Astrocyte of the spinal cord (primary cell): Measurements from ENCODE around the gene GPR179.
A peak's percentile ranks its signal among the peaks of the same experiment; 100 is the strongest.

Experiments used
- DNase-seq: peaks from one replicate; pipeline ENCODE4 v3.0.0; 2011; ENCODE audit warnings: low read depth, low spot score
- H3K4me3 ChIP-seq: 2 replicates; pipeline ENCODE4 v1.5.1; 2011; ENCODE audit warnings: low read depth, mild to moderate bottlenecking, low read length, moderate library complexity
- CTCF ChIP-seq: IDR thresholded peaks from 2 replicates; pipeline ENCODE4 v1.5.1; 2012; ENCODE audit warnings: low read depth, mild to moderate bottlenecking, low read length, inconsistent platforms
- in situ Hi-C: cut with HindIII; loops from 2 replicates; pipeline ENCODE4 v1.10.0; 2017; ENCODE audit warnings: low sequenced_read_pairs

Gene GPR179

GRCh38 chr17:38353086-38353604 is 9.4 kb upstream of the GPR179 start:
- DNase-seq = no peak
- in situ Hi-C loops = no loop called here
- H3K4me3 ChIP-seq = peak overlapping the region; percentile 72
- TF ChIP-seq CTCF = no peak

GRCh38 chr17:38352245-38353085 is 8.7 kb upstream of the GPR179 start:
- no peak for TF ChIP-seq CTCF
- DNase-seq = peak; percentile 23
- in situ Hi-C loops = no loop called here
- H3K4me3 ChIP-seq = peak overlapping the region; percentile 72

- no peak for TF ChIP-seq CTCF
- peak; percentile 91 for DNase-seq
- peak within 1 kb of the TSS; percentile 72 for H3K4me3 ChIP-seq
- in situ Hi-C loops = no loop called here
Observed at GRCh38 chr17:38351412-38352222, 7.9 kb upstream of the GPR179 start, which contains the start of gene SOCS7. Gene SOCS7, plus strand, starts transcription at chr17:38351844. Its CDS starts 209 bp downstream, at chr17:38352053.

- TF ChIP-seq CTCF = no peak
- DNase-seq = no peak
- in situ Hi-C loops = no loop called here
Observed at GRCh38 chr17:38350035-38350434, 6.3 kb upstream of the GPR179 start.

DNA sequence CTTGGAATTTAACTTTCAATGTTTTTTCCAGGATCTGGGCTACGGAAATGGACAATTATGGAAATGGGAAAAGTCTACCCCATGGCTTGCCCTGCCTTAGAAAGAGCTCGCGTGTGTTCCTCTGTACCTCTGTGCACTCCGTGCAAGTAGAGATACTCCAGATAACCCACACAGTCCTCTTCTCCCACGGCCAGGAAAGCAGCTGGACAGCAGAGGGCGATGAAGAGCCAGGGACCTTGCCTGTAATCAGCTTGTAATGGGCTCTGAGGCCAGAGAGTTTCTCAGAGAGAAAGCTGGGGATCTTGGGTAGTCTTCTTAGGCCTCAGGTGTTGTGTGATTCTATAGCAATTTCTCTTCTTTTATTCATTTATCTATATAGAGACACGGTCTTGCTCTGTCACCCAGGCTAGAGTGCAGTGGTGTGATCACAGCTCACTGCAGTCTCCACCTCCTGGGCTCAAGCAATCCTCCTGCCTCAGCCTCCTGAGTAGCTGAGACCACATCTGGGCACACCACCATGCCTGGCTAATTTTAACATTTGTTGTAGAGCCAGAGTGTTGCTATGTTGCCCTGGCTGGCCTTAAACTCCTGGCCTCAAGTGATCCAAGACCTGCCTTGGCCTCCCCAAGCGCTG is 5.5 kb upstream of the GPR179 start:
- in situ Hi-C loops = no loop called here
- no peak overlapping the region for H3K4me3 ChIP-seq
- peak; percentile 81 for DNase-seq
- TF ChIP-seq CTCF = peak; percentile 99

More at GRCh38 chr17:38350035-38350434, 6.3 kb upstream of the GPR179 start:
- no peak overlapping the region for H3K4me3 ChIP-seq

DNA sequence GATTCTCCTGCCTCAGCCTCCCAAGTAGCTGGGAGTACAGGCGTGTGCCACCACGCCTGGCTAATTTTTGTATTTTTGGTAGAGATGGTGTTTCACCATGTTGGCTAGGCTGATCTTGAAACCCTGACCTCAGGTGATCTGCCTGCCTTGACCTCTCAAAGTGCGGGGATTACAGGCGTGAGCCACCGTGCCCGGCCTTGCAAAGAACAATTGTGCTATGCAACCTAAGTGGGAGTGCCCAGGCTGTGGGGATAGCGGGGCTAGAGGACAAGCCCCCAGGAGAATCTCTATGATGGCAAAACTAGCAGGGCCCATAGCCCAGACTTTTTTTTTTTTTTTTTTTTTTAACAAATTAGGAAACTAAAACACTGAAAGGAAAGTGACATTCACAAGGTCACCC is 2.0 kb upstream of the GPR179 start:
- in situ Hi-C loops = no loop called here
- H3K4me3 ChIP-seq = no peak overlapping the region
- DNase-seq = no peak
- TF ChIP-seq CTCF = no peak
